Osteoblast (primary cell): Measurements from ENCODE around the gene RBP4. TPM values are rescaled to one million over a fixed set of nuclear protein-coding genes. Genes with fewer than 3 reads are reported as not detected.

Experiments used
- DNase-seq: peaks from one replicate; pipeline ENCODE4 v3.0.0; 2011; ENCODE audit warnings: low spot score, mixed read lengths; ENCODE audit not compliant: insufficient read length; ENCODE audit errors: missing footprints
- H2AFZ ChIP-seq: 2 replicates; pipeline ENCODE4 v1.6.0; 2011; ENCODE audit warnings: mild to moderate bottlenecking, low read length
- H3K27ac ChIP-seq: 2 replicates; pipeline ENCODE4 v1.5.1; 2011; ENCODE audit warnings: mild to moderate bottlenecking, low read depth, low read length, moderate library complexity
- H3K27me3 ChIP-seq: 2 replicates; pipeline ENCODE4 v1.6.0; 2012; ENCODE audit warnings: mild to moderate bottlenecking, control low read depth, inconsistent platforms, low read length, moderate library complexity; ENCODE audit not compliant: insufficient read depth
- H3K36me3 ChIP-seq: 2 replicates; pipeline ENCODE4 v1.5.1; 2011; ENCODE audit warnings: mild to moderate bottlenecking, low read length, control low read depth, moderate library complexity; ENCODE audit not compliant: insufficient read depth
- H3K4me1 ChIP-seq: 2 replicates; pipeline ENCODE4 v1.5.1; 2011; ENCODE audit warnings: mild to moderate bottlenecking, low read length, control low read depth, moderate library complexity; ENCODE audit not compliant: insufficient read depth
- H3K4me2 ChIP-seq: 2 replicates; pipeline ENCODE4 v1.6.0; 2011; ENCODE audit warnings: mild to moderate bottlenecking, low read length; ENCODE audit not compliant: insufficient read depth
- H3K4me3 ChIP-seq: fragments of 200-600 bp; sonication (generic); 3 replicates; pipeline ENCODE4 v1.5.1; 2012; ENCODE audit warnings: mild to moderate bottlenecking, low read length, inconsistent platforms; ENCODE audit not compliant: insufficient read depth
- H3K79me2 ChIP-seq: 2 replicates; pipeline ENCODE4 v1.6.0; 2012; ENCODE audit warnings: mild to moderate bottlenecking, low read length, control low read depth, inconsistent platforms; ENCODE audit not compliant: insufficient read depth
- H3K9me3 ChIP-seq: 2 replicates; pipeline ENCODE4 v1.5.1; 2011; ENCODE audit warnings: low read depth, low read length, control low read depth
- H4K20me1 ChIP-seq: 2 replicates; pipeline ENCODE4 v1.6.0; 2012; ENCODE audit warnings: mild to moderate bottlenecking, low read length, control low read depth; ENCODE audit not compliant: insufficient read depth
- CTCF ChIP-seq: IDR thresholded peaks from 2 replicates; pipeline ENCODE4 v1.5.1; 2011; ENCODE audit warnings: mild to moderate bottlenecking, low read depth, low read length, moderate library complexity; ENCODE audit errors: extremely low read depth
- total RNA-seq: library from RNA; depleted of rRNA; stranded (reverse); fragments of >200 nt; gene quantifications from 2 replicates; pipeline ENCODE4 v1.2.3, GENCODE V29; 2012

Gene RBP4
- total RNA-seq, 1 donor: 3.3 TPM

GRCh38 chr10:93596539-93596938 lies 4.5 kb downstream of the RBP4 start:
- Histone ChIP-seq H3K9me3 (no peaks in the 10 kb centered on the region), H4K20me1 (no peaks in the 10 kb centered on the region), H3K27ac (no peak overlapping the region), H3K4me3 (no peak overlapping the region), H3K79me2 (no peaks in the 10 kb centered on the region), H3K36me3 (no peaks in the 10 kb centered on the region), H3K4me1 (no peaks in the 10 kb centered on the region), H3K4me2 (no peak overlapping the region), H3K27me3 (peaks cover 19% of the 10 kb centered on the region), H2AFZ (no peak overlapping the region)
- no peak for DNase-seq
- no peak for TF ChIP-seq CTCF

DNA sequence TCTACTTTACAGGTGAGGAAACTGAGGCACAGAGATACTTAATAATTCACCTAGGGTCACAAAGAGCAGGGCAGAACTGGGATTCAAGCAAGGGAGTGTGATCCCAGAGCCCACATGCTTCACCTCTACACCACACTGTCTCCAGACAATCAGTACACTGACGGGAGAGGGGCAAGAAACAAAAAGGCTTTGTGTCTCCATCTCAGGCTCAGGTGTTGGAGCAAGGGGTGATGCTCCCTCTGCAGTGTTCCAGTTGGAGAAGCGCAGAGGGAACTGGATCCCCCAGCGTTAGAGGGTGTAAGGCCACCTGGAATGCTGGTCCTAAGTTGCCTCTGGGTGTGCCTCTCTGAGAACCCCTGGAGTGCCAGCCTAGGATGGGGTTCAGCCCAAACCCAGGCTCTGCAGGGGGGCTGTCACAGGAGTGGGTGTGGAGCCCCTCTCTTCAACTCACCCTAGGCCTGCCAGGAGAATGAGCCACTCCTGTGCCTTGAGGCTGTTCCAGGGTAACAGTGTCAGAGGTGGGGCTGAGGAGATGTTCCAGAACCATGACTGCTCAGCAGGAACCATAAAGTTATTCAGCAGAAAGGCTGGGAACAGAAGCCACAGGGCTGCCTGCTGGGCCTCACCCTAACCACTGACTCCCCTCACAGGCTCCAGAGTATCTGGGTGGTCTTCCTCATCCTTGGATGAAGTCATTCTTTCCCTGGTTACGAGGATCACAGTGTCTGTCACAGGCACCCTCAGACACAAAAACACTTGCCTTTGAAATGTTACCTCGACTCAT lies 5.5 kb downstream of the RBP4 start:
- Histone ChIP-seq H3K27me3 (peaks cover 16% of the 10 kb centered on the region), H3K36me3 (no peaks in the 10 kb centered on the region), H3K4me3 (no peak overlapping the region), H4K20me1 (no peaks in the 10 kb centered on the region), H3K9me3 (no peaks in the 10 kb centered on the region), H3K4me1 (no peaks in the 10 kb centered on the region), H3K79me2 (no peaks in the 10 kb centered on the region), H3K4me2 (no peak overlapping the region), H2AFZ (no peak overlapping the region), H3K27ac (no peak overlapping the region)
- TF ChIP-seq CTCF: no peak
- DNase-seq: no peak

DNA sequence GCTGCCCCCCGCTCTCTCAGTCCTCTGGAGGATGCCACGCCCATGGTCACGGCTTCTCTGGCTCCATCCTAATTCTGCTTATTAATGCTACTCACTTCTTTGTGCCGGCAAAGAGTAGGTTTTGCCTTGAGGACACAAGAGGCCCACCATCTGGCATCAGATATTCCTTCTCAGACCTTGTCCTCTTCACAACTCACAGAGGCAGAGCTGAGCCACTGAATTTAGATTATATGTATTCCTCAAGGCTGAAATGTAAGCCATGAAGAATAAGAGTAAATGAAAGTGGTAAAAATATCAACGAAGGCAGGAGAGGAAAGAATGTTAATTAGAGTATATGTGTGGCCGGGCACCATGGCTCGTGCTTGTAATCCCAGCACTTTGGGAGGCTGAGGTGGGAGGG lies 6.5 kb downstream of the RBP4 start:
- Histone ChIP-seq H2AFZ (no peak overlapping the region), H3K27me3 (peaks cover 6% of the 10 kb centered on the region)
- no peak for DNase-seq

More for the DNA sequence above, 6.5 kb downstream of the RBP4 start:
- H3K4me3 ChIP-seq: no peak overlapping the region
- TF ChIP-seq CTCF: no peak
- no peak overlapping the region for H3K27ac ChIP-seq
- no peaks in the 10 kb centered on the region for H4K20me1 ChIP-seq
- H3K36me3 ChIP-seq: no peaks in the 10 kb centered on the region
- no peaks in the 10 kb centered on the region for H3K79me2 ChIP-seq
- H3K9me3 ChIP-seq: no peaks in the 10 kb centered on the region
- no peak overlapping the region for H3K4me2 ChIP-seq
- H3K4me1 ChIP-seq: no peaks in the 10 kb centered on the region
